Right atrium auricular region (tissue), 2 donors: ENCODE data around the gene KIAA1958. TPM values are rescaled to one million over a fixed set of nuclear protein-coding genes. Genes with fewer than 3 reads are reported as not detected.

Experiments used
- DNase-seq: peaks from one replicate; pipeline ENCODE4 v3.0.0-alpha.2; 2019; ENCODE audit warnings: low spot score
- H3K27ac ChIP-seq, 2 donors: fragments of 200-600 bp; sonication (generic); 1 replicate in 1 of 2; 2 replicates in 1 of 2; pipeline ENCODE4 v1.5.1; 2016 to 2019
- H3K27me3 ChIP-seq, 2 donors: fragments of 200-600 bp; sonication (generic); one replicate each; pipeline versions ENCODE4 v1.5.1 to v1.6.0; 2017 to 2019
- H3K36me3 ChIP-seq: fragments of 200-600 bp; sonication (generic); one replicate; pipeline ENCODE4 v1.5.1; 2016
- H3K4me1 ChIP-seq, 2 donors: fragments of 200-600 bp; sonication (generic); one replicate each; pipeline versions ENCODE4 v1.5.1 to v1.6.0; 2017 to 2019
- H3K4me3 ChIP-seq, 2 donors: fragments of 200-600 bp; sonication (generic); 1 replicate in 1 of 2; 2 replicates in 1 of 2; pipeline ENCODE4 v1.5.1; 2017 to 2019; ENCODE audit warnings: mild to moderate bottlenecking in 1 of 2, moderate library complexity in 1 of 2
- H3K9me3 ChIP-seq, 2 donors: fragments of 200-600 bp; sonication (generic); one replicate each; pipeline ENCODE4 v1.5.1; 2019
- total RNA-seq, 2 donors: library from RNA; depleted of rRNA; stranded (reverse); fragments of >200 nt; gene quantifications; one replicate each; pipeline ENCODE4 v1.1.0, GENCODE V29; 2016
- TF ChIP-seq, protein P1 (sequence below), 2 donors: fragments of 200-600 bp; sonication (generic); IDR thresholded peaks; one replicate each; pipeline ENCODE4 v1.5.1; 2019; ENCODE audit warnings: antibody characterized with exemption in 2 of 2

The KIAA1958 gene
- total RNA-seq, 2 donors from 2014 or later, result 1.9 to 4.1 TPM

DNA sequence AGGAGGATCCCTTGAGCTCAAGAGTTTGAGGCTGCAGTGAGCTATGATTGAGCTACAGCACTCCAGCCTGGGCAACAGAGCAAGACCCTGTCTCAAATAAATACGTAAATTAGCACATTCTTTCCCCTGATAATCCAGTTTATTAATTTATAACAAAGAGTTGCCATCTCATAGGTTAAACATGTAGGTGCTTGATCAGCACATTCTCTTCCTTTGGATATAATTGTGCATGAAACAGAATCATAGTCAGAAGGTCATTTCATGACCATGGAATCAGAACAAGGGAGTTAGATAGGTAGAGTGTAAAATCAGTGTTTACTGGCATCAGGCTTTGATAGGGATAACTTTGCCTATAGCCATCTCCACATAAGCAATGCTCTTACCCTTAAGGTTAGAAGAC lies 43.0 kb upstream of the KIAA1958 start:
- TF ChIP-seq, protein P1, sequence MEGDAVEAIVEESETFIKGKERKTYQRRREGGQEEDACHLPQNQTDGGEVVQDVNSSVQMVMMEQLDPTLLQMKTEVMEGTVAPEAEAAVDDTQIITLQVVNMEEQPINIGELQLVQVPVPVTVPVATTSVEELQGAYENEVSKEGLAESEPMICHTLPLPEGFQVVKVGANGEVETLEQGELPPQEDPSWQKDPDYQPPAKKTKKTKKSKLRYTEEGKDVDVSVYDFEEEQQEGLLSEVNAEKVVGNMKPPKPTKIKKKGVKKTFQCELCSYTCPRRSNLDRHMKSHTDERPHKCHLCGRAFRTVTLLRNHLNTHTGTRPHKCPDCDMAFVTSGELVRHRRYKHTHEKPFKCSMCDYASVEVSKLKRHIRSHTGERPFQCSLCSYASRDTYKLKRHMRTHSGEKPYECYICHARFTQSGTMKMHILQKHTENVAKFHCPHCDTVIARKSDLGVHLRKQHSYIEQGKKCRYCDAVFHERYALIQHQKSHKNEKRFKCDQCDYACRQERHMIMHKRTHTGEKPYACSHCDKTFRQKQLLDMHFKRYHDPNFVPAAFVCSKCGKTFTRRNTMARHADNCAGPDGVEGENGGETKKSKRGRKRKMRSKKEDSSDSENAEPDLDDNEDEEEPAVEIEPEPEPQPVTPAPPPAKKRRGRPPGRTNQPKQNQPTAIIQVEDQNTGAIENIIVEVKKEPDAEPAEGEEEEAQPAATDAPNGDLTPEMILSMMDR (IDR thresholded peaks at IDR 0.05), result no peak
- Histone ChIP-seq H3K27me3 (no peaks in the 10 kb centered on the region), H3K36me3 (peaks cover 19% of the 10 kb centered on the region), H3K4me3 (no peak overlapping the region), H3K27ac (no peak overlapping the region), H3K4me1 (peaks cover 0 to 5% of the 10 kb centered on the region in 2 donors), H3K9me3 (no peaks in the 10 kb centered on the region)
- DNase-seq, result no peak

DNA sequence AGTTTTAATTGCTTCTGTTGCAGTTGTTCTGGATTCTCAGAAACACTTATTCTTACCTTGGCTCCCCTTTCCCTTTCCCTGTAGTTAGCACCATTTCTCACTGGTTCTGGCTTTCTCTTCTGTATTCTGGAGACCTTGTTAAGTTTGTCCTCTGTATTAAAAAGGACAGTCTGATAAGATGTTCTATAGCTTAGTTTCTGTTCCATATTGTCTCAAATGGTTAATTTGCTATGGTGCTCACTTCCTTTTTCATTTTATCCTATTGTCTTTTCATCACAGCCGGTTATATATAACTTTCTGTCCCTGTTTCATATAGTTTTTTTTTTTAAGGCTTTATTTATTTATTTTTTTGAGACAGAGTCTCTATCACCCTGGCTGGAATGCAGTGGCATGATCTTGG lies 41.4 kb upstream of the KIAA1958 start:
- Histone ChIP-seq H3K9me3 (no peaks in the 10 kb centered on the region), H3K4me3 (no peak overlapping the region), H3K27me3 (no peaks in the 10 kb centered on the region), H3K27ac (no peak overlapping the region), H3K4me1 (peaks cover 0 to 5% of the 10 kb centered on the region in 2 donors), H3K36me3 (peaks cover 14% of the 10 kb centered on the region)
- TF ChIP-seq, protein P1 (IDR thresholded peaks at IDR 0.05), result no peak
- DNase-seq, result no peak

GRCh38 chr9:112446080-112446479 lies 40.5 kb upstream of the KIAA1958 start:
- H3K27me3 ChIP-seq, result no peaks in the 10 kb centered on the region
- TF ChIP-seq, protein P1 (IDR thresholded peaks at IDR 0.05), result no peak
- no peak overlapping the region for H3K27ac ChIP-seq
- DNase-seq, result no peak
- no peaks in the 10 kb centered on the region for H3K9me3 ChIP-seq
- H3K4me1 ChIP-seq, result peaks cover 0 to 5% of the 10 kb centered on the region in 2 donors
- peaks cover 7% of the 10 kb centered on the region for H3K36me3 ChIP-seq
- no peak overlapping the region for H3K4me3 ChIP-seq

DNA sequence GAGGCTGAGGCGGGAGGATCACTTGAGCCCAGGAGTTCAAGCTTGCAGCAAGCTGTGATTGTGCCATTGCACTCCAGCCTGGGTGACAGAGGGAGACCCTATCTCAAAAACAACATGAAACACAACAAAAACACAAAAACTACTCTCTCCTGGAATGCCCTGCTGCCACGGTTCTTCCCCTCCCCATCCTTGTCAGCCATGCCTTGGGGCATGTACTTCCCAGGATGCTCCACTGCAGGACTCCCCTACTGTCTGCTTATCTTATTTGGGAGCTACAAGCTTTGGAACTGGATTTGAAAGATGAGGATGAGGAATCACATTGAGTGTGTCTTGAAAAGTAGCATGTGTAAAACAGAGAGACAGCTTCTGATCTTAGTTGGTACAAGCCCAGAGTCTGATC lies 40.1 kb upstream of the KIAA1958 start:
- no peak overlapping the region for H3K27ac ChIP-seq

GRCh38 chr9:112447283-112447761 lies 39.3 kb upstream of the KIAA1958 start:
- no peak overlapping the region for H3K27ac ChIP-seq
- peaks cover 0 to 5% of the 10 kb centered on the region in 2 donors for H3K4me1 ChIP-seq
- no peaks in the 10 kb centered on the region for H3K9me3 ChIP-seq
- peaks cover 6% of the 10 kb centered on the region for H3K36me3 ChIP-seq
- no peaks in the 10 kb centered on the region for H3K27me3 ChIP-seq
- H3K4me3 ChIP-seq, result no peak overlapping the region
- TF ChIP-seq, protein P1 (IDR thresholded peaks at IDR 0.05), result no peak
- no peak for DNase-seq

More for the DNA sequence above, 40.1 kb upstream of the KIAA1958 start:
- peaks cover 0 to 5% of the 10 kb centered on the region in 2 donors for H3K4me1 ChIP-seq
- no peaks in the 10 kb centered on the region for H3K27me3 ChIP-seq
- no peak for DNase-seq
- H3K4me3 ChIP-seq, result no peak overlapping the region
- TF ChIP-seq, protein P1 (IDR thresholded peaks at IDR 0.05), result no peak
- H3K36me3 ChIP-seq, result peaks cover 6% of the 10 kb centered on the region
- no peaks in the 10 kb centered on the region for H3K9me3 ChIP-seq

DNA sequence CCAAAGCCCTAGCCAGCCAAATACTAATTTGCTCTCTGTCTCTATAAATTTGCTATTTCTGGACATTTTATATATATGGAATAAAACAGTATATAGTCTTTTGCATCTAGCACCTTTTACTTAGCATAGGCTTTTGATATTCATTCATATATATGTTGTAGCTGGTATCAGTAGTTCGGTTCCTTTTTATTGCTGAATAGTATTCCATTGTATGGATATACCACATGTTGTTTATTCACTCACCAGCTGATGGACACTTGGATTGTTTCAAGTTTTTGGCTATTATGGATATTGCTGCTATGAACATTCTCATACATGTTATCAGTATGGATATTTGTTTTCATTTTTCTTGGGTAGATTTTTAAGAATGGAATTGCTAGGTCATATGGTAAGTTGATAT lies 23.8 kb upstream of the KIAA1958 start:
- no peak overlapping the region for H3K27ac ChIP-seq
- no peak for DNase-seq
- H3K36me3 ChIP-seq, result peaks cover 61% of the 10 kb centered on the region
- TF ChIP-seq, protein P1 (IDR thresholded peaks at IDR 0.05), result no peak
- peaks cover 0 to 8% of the 10 kb centered on the region in 2 donors for H3K9me3 ChIP-seq
- H3K27me3 ChIP-seq, result no peaks in the 10 kb centered on the region
- H3K4me3 ChIP-seq, result no peak overlapping the region
- H3K4me1 ChIP-seq, result no peaks in the 10 kb centered on the region
